ENCODE results near the gene SKP2. TPM values are rescaled to one million over a fixed set of nuclear protein-coding genes. Genes with fewer than 3 reads are reported as not detected.

Gene SKP2
- total RNA-seq, 2 donors from 2014 or later, result 3.7 to 5.0 TPM

DNA sequence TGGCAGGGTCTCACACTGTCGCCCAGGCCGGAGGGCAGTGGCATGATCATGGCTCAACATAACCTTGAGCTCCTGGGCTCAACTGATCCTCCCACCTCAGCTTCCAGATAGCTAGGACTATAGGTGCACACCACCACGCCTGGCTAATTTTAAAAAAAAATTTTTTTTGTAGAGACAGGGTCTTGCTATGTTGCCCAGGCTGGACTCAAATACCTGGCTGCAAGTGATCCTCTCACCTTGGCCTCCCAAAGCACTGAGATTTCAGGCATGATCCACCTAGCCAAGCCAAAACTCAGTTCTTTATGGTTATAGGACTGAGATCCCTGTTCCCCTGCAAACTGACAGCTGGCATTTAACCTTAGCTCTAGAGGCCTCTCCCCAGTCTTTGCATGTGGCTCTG is 5.5 kb upstream of the SKP2 start:
- H3K9me3 ChIP-seq, result no peaks in the 10 kb centered on the region
- no peak for DNase-seq (ENCODE audit: low spot score)

DNA sequence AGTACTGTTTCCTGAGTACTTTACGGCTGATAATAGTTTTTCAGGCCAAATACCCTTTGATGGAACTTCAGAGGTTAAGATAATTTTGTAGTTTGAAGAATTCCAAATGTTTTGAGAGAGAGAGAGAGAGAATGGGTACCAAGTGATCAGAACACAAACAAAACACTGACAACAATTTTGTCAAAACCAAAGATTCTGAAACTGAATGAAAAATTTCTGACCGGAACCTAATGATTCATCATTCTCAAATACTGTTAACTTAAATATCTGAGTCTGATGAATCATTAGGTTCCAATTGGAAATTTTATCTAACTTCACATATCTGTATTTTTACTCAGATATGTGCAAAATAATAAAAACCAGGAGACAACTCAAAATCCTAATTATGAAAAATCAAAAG is 4.2 kb upstream of the SKP2 start:
- H3K27ac ChIP-seq, result no peak overlapping the region
- no peak for DNase-seq (ENCODE audit: low spot score)
- H3K4me3 ChIP-seq, result no peak overlapping the region
- H3K4me1 ChIP-seq, result peaks cover 0 to 18% of the 10 kb centered on the region in 2 donors
- no peaks in the 10 kb centered on the region for H3K27me3 ChIP-seq
- no peaks in the 10 kb centered on the region for H3K36me3 ChIP-seq
- TF ChIP-seq, protein P1, sequence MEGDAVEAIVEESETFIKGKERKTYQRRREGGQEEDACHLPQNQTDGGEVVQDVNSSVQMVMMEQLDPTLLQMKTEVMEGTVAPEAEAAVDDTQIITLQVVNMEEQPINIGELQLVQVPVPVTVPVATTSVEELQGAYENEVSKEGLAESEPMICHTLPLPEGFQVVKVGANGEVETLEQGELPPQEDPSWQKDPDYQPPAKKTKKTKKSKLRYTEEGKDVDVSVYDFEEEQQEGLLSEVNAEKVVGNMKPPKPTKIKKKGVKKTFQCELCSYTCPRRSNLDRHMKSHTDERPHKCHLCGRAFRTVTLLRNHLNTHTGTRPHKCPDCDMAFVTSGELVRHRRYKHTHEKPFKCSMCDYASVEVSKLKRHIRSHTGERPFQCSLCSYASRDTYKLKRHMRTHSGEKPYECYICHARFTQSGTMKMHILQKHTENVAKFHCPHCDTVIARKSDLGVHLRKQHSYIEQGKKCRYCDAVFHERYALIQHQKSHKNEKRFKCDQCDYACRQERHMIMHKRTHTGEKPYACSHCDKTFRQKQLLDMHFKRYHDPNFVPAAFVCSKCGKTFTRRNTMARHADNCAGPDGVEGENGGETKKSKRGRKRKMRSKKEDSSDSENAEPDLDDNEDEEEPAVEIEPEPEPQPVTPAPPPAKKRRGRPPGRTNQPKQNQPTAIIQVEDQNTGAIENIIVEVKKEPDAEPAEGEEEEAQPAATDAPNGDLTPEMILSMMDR (IDR thresholded peaks at IDR 0.05), result no peak
- no peaks in the 10 kb centered on the region for H3K9me3 ChIP-seq

More for the DNA sequence above, 5.5 kb upstream of the SKP2 start:
- Histone ChIP-seq H3K4me3 (no peak overlapping the region), H3K36me3 (no peaks in the 10 kb centered on the region), H3K27me3 (no peaks in the 10 kb centered on the region), H3K27ac (no peak overlapping the region), H3K4me1 (peaks cover 0 to 13% of the 10 kb centered on the region in 2 donors)
- TF ChIP-seq, protein P1 (IDR thresholded peaks at IDR 0.05), result no peak

DNA sequence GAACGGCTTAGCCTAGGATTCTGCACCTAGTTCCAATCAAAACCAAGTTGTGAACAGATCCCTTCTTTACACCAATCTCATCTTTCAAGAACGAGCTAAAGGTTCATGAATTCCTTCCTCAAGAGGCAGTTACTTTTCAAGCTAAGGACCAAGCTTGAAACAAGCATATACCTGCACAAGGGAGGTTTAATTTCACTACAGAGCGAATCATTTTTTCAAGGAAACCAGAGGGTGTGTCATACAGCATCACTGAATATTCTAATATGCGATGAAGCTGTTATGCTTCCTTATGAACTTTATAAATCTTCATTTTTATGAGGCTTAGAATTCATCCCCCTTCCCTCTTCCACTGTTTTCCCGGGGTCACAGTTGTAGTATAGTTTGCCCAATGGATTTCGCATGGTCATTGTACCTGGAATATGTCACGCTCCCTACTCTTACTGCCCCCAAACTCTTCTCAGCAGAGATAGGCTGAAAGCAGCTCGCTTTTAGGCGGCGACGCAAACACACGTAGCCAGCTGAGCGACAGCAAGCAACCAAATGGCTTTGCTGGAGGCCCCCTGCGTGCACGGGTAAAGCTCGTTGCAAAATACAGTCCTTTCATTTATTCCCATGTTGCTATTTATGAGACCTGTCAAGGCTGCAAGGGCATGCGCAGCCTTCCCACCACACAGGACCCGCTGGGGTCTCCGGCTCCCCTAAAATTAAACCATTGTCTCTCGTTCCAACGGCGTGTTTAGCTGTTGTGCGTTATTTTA is 1.1 kb upstream of the SKP2 start:
- H3K4me1 ChIP-seq, result peaks cover 0 to 33% of the 10 kb centered on the region in 2 donors
- no peaks in the 10 kb centered on the region for H3K9me3 ChIP-seq
- TF ChIP-seq, protein P1 (IDR thresholded peaks at IDR 0.05), result no peak
- DNase-seq (ENCODE audit: low spot score), result no peak
- H3K27ac ChIP-seq, result peak overlapping the region; percentile 89 to 90
- H3K36me3 ChIP-seq, result no peaks in the 10 kb centered on the region
- H3K27me3 ChIP-seq, result no peaks in the 10 kb centered on the region
- peak overlapping the region; percentile 98 to 99 for H3K4me3 ChIP-seq

DNA sequence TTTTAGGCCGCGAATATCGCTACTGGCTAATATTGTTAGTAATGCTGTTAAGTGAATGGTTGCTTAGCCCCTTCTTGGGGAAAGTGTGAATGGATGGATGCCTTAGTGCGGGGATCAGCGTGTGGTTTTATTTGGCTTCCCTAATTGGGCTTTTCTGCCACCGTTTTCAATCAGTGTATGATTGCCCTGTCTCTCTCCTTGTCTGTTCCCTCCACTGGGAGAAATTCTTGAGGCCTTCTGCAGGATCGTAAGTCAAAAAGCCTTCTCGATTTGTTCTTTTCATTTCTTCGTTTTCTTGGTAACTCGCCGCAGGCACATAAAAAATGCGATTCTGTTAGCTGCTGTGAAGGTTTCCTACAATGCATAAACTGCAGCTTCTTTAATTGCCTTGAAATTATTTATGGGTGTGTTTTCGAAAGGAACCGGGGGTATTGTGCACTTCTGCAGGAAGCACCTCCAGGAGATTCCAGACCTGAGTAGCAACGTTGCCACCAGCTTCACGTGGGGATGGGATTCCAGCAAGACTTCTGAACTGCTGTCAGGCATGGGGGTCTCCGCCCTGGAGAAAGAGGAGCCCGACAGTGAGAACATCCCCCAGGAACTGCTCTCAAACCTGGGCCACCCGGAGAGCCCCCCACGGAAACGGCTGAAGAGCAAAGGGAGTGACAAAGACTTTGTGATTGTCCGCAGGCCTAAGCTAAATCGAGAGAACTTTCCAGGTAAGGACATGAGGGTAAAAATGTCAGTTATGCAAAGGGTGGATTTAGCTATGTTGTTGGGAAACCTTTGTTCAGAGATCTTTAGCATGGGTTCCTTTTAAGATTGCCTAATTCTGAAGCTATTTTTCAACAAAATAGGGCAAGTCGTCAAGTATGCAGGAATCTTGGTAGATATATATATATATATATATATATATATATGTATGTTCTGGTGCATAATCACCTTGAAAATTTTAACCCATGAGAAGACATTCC is 700 bp downstream of the SKP2 start:
- peak overlapping the region; percentile 98 to 99 for H3K4me3 ChIP-seq
- peaks cover 0 to 34% of the 10 kb centered on the region in 2 donors for H3K4me1 ChIP-seq
- TF ChIP-seq, protein P1 (IDR thresholded peaks at IDR 0.05), result no peak
- H3K36me3 ChIP-seq, result peaks cover 1% of the 10 kb centered on the region
- DNase-seq (ENCODE audit: low spot score), result no peak
- H3K27me3 ChIP-seq, result no peaks in the 10 kb centered on the region
- peak overlapping the region; percentile 89 to 90 for H3K27ac ChIP-seq
- H3K9me3 ChIP-seq, result no peaks in the 10 kb centered on the region

DNA sequence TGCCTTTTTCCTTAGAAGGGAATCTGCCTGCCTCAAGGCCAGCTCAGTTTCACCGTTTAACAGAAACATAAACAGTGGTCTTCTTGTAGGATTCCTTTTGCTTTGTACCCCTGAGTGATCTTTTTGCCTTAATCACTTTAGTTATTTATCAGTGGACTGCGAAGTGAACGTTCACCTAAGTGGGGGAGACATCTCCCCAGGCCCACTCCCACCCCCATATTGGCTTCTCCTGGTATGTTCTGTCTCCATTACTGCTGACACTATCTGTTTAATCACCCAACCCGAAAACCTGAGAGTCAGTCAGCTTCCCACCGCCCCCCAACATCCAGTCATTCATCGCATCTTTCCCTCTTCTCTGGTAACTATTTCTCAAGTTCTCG is 1.4 kb downstream of the SKP2 start:
- Histone ChIP-seq H3K27ac (no peak overlapping the region), H3K4me1 (peaks cover 0 to 40% of the 10 kb centered on the region in 2 donors)
- TF ChIP-seq, protein P1 (IDR thresholded peaks at IDR 0.05), result no peak

More for the DNA sequence above, 1.4 kb downstream of the SKP2 start:
- Histone ChIP-seq H3K27me3 (no peaks in the 10 kb centered on the region), H3K36me3 (peaks cover 7% of the 10 kb centered on the region), H3K9me3 (no peaks in the 10 kb centered on the region), H3K4me3 (no peak overlapping the region)
- DNase-seq (ENCODE audit: low spot score), result no peak

Measured in right atrium auricular region (tissue), 2 donors.